Esophagus squamous epithelium (tissue), 4 donors: ENCODE measurements around the gene RREB1.

ENCODE experiments used
- POLR2A ChIP-seq, 4 donors: fragments of 450-650 bp; IDR thresholded peaks; one replicate each; pipeline ENCODE4 v1.6.1; 2017; ENCODE audit warnings: antibody characterized with exemption in 4 of 4, mild to moderate bottlenecking in 4 of 4, moderate library complexity in 3 of 4
- TF ChIP-seq, protein P1 (sequence below), 6 experiments: fragments of 450-650 bp in 4 of 6; fragments of 200-600 bp in 2 of 6; sonication (generic) in 2 of 6; IDR thresholded peaks; one replicate each; pipeline ENCODE4 v1.5.1; 2016 to 2019; ENCODE audit warnings: antibody characterized with exemption in 6 of 6, mild to moderate bottlenecking in 4 of 6, moderate library complexity in 4 of 6

DNA sequence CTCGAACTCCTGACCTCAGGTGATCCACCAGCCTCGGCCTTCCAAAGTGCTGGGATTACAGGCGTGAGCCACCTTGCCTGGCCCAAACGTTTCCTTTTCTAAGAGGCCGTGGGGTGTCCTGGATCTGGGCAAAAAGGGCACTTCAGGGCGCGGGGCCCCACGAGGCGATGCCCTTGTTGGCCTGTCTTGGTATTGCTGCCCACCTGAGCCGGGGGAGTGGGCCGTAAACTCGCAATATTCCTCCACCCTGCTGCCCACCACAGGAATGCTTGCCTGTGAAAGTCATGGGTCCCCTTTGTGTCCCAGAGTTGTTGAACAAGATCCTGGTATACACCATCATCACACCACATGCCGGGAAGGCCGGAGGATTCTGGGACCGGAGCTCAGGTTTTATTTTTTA, 156.3 kb downstream of the RREB1 start:
- TF ChIP-seq, protein P1, sequence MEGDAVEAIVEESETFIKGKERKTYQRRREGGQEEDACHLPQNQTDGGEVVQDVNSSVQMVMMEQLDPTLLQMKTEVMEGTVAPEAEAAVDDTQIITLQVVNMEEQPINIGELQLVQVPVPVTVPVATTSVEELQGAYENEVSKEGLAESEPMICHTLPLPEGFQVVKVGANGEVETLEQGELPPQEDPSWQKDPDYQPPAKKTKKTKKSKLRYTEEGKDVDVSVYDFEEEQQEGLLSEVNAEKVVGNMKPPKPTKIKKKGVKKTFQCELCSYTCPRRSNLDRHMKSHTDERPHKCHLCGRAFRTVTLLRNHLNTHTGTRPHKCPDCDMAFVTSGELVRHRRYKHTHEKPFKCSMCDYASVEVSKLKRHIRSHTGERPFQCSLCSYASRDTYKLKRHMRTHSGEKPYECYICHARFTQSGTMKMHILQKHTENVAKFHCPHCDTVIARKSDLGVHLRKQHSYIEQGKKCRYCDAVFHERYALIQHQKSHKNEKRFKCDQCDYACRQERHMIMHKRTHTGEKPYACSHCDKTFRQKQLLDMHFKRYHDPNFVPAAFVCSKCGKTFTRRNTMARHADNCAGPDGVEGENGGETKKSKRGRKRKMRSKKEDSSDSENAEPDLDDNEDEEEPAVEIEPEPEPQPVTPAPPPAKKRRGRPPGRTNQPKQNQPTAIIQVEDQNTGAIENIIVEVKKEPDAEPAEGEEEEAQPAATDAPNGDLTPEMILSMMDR (IDR thresholded peaks at IDR 0.05), result no peak
- TF ChIP-seq POLR2A (IDR thresholded peaks at IDR 0.05), result no peak
